Nephron progenitor cell (in vitro differentiated cells): Measurements from ENCODE around the gene FOXN4.

Source experiments
- DNase-seq: peaks from one replicate; pipeline ENCODE4 v3.0.0; 2021
- H3K27ac Mint-ChIP-seq: 2 replicates; pipeline ENCODE4 v1.8.0; 2021; ENCODE audit warnings: mild to moderate bottlenecking, moderate library complexity, mixed read lengths
- H3K27me3 Mint-ChIP-seq: 2 replicates; pipeline ENCODE4 v1.8.0; 2021; ENCODE audit warnings: mild to moderate bottlenecking, low read depth, mixed read lengths; ENCODE audit not compliant: poor library complexity
- H3K36me3 Mint-ChIP-seq: 2 replicates; pipeline ENCODE4 v1.8.0; 2021; ENCODE audit warnings: low read depth, mixed read lengths
- H3K4me1 Mint-ChIP-seq: 2 replicates; pipeline ENCODE4 v1.8.0; 2021; ENCODE audit warnings: mixed read lengths
- H3K4me3 Mint-ChIP-seq: 2 replicates; pipeline ENCODE4 v1.8.0; 2021; ENCODE audit warnings: mild to moderate bottlenecking, moderate library complexity, mixed read lengths
- H3K9me3 Mint-ChIP-seq: 2 replicates; pipeline ENCODE4 v1.8.0; 2021; ENCODE audit warnings: mild to moderate bottlenecking, moderate library complexity, mixed read lengths
- CTCF ChIP-seq: fragments of 200-600 bp; sonication (generic); IDR thresholded peaks from 2 replicates; pipeline ENCODE4 v1.5.0; 2021; ENCODE audit warnings: antibody characterized with exemption

The FOXN4 gene

GRCh38 chr12:109281452-109281851 lies 27.6 kb downstream of the FOXN4 start:
- Mint-ChIP-seq H3K27ac (no peak overlapping the region), H3K4me3 (no peak overlapping the region), H3K36me3 (no peaks in the 10 kb centered on the region), H3K9me3 (no peaks in the 10 kb centered on the region), H3K27me3 (peaks cover 41% of the 10 kb centered on the region), H3K4me1 (peaks cover 16% of the 10 kb centered on the region)
- no peak for DNase-seq
- TF ChIP-seq CTCF: no peak

GRCh38 chr12:109279525-109279924 lies 29.6 kb downstream of the FOXN4 start:
- H3K4me3 Mint-ChIP-seq: no peak overlapping the region
- H3K27me3 Mint-ChIP-seq: peaks cover 51% of the 10 kb centered on the region
- no peaks in the 10 kb centered on the region for H3K9me3 Mint-ChIP-seq
- TF ChIP-seq CTCF: no peak
- H3K27ac Mint-ChIP-seq: no peak overlapping the region
- no peaks in the 10 kb centered on the region for H3K36me3 Mint-ChIP-seq
- DNase-seq: no peak
- peaks cover 16% of the 10 kb centered on the region for H3K4me1 Mint-ChIP-seq

- Mint-ChIP-seq H3K27ac (peak overlapping the region; percentile 74), H3K4me1 (peaks cover 16% of the 10 kb centered on the region), H3K4me3 (no peak overlapping the region), H3K27me3 (peaks cover 55% of the 10 kb centered on the region), H3K36me3 (no peaks in the 10 kb centered on the region), H3K9me3 (no peaks in the 10 kb centered on the region)
- no peak for DNase-seq
- TF ChIP-seq CTCF: no peak
Measured at GRCh38 chr12:109278912-109279311, 30.2 kb downstream of the FOXN4 start.

GRCh38 chr12:109277899-109278762 lies 31.0 kb downstream of the FOXN4 start:
- peaks cover 62% of the 10 kb centered on the region for H3K27me3 Mint-ChIP-seq
- no peak for DNase-seq
- peaks cover 20% of the 10 kb centered on the region for H3K4me1 Mint-ChIP-seq
- peak overlapping the region; percentile 74 for H3K27ac Mint-ChIP-seq
- no peaks in the 10 kb centered on the region for H3K36me3 Mint-ChIP-seq
- no peaks in the 10 kb centered on the region for H3K9me3 Mint-ChIP-seq
- no peak overlapping the region for H3K4me3 Mint-ChIP-seq
- TF ChIP-seq CTCF: no peak

GRCh38 chr12:109277255-109277898 lies 31.7 kb downstream of the FOXN4 start:
- DNase-seq: no peak
- no peaks in the 10 kb centered on the region for H3K36me3 Mint-ChIP-seq
- peaks cover 68% of the 10 kb centered on the region for H3K27me3 Mint-ChIP-seq
- no peaks in the 10 kb centered on the region for H3K9me3 Mint-ChIP-seq
- peaks cover 20% of the 10 kb centered on the region for H3K4me1 Mint-ChIP-seq
- H3K27ac Mint-ChIP-seq: no peak overlapping the region
- H3K4me3 Mint-ChIP-seq: no peak overlapping the region
- no peak for TF ChIP-seq CTCF
